OCI-LY3 (cell line): ENCODE data around the gene FAM149A.
A peak's percentile ranks its signal among the peaks of the same experiment; 100 is the strongest.

Source experiments
- H2AFZ ChIP-seq: fragments of 200-600, 300-600 bp; shearing (Covaris generic); 2 replicates; pipeline ENCODE4 v1.6.0; 2014; ENCODE audit warnings: antibody characterized with exemption, low read depth, low read length
- H3K27ac ChIP-seq: fragments of 200-600, 300-600 bp; sonication (generic); 2 replicates; pipeline ENCODE4 v1.5.1; 2014; ENCODE audit warnings: mild to moderate bottlenecking, low read length, moderate library complexity, mixed read lengths
- H3K27me3 ChIP-seq: fragments of 200-600, 300-600 bp; sonication (generic); 2 replicates; pipeline ENCODE4 v1.6.1; 2014; ENCODE audit warnings: low read depth, low read length, mixed read lengths
- H3K36me3 ChIP-seq: fragments of 200-600, 300-600 bp; sonication (generic); replicated peaks from 2 replicates; pipeline ENCODE3; 2014; ENCODE audit warnings: low read depth, low read length, mixed read lengths
- H3K4me1 ChIP-seq: fragments of 300-600, 200-600 bp; sonication (generic); 2 replicates; pipeline ENCODE4 v1.6.1; 2014; ENCODE audit warnings: low read length, mixed read lengths
- H3K4me2 ChIP-seq: fragments of 200-600, 300-600 bp; sonication (generic); 2 replicates; pipeline ENCODE4 v1.6.1; 2014; ENCODE audit warnings: low read length, mixed read lengths
- H3K4me3 ChIP-seq: fragments of 300-600, 200-600 bp; sonication (generic); 2 replicates; pipeline ENCODE4 v1.5.1; 2014; ENCODE audit warnings: antibody characterized with exemption, mild to moderate bottlenecking, low read length, moderate library complexity
- H3K79me2 ChIP-seq: fragments of 300-600, 200-600 bp; shearing (Covaris generic); 2 replicates; pipeline ENCODE4 v1.6.1; 2014; ENCODE audit warnings: mild to moderate bottlenecking, low read length, mixed read lengths
- H3K9ac ChIP-seq: fragments of 300-600, 200-600 bp; shearing (Covaris generic); 2 replicates; pipeline ENCODE4 v1.6.0; 2014; ENCODE audit warnings: mild to moderate bottlenecking, low read length, moderate library complexity
- H3K9me3 ChIP-seq: fragments of 200-600, 300-600 bp; shearing (Covaris generic); 2 replicates; pipeline ENCODE4 v1.6.1; 2014; ENCODE audit warnings: low read length, mixed read lengths; ENCODE audit not compliant: insufficient read depth
- H4K20me1 ChIP-seq: fragments of 200-600, 300-600 bp; sonication (generic); 2 replicates; pipeline ENCODE4 v1.6.1; 2016; ENCODE audit warnings: low read length, mixed read lengths; ENCODE audit not compliant: insufficient read depth
- EZH2phosphoT487 ChIP-seq: fragments of 200-600 bp; shearing (Covaris generic); IDR thresholded peaks from 2 replicates; pipeline ENCODE4 v1.6.1; 2018; ENCODE audit warnings: antibody characterized with exemption, mixed run types, low read depth
- TF ChIP-seq, protein P1 (sequence below): fragments of 200-600, 300-600 bp; sonication (generic); IDR thresholded peaks from 2 replicates; pipeline ENCODE4 v1.5.1; 2014; ENCODE audit warnings: antibody characterized with exemption, low read length, low read depth

FAM149A gene

DNA sequence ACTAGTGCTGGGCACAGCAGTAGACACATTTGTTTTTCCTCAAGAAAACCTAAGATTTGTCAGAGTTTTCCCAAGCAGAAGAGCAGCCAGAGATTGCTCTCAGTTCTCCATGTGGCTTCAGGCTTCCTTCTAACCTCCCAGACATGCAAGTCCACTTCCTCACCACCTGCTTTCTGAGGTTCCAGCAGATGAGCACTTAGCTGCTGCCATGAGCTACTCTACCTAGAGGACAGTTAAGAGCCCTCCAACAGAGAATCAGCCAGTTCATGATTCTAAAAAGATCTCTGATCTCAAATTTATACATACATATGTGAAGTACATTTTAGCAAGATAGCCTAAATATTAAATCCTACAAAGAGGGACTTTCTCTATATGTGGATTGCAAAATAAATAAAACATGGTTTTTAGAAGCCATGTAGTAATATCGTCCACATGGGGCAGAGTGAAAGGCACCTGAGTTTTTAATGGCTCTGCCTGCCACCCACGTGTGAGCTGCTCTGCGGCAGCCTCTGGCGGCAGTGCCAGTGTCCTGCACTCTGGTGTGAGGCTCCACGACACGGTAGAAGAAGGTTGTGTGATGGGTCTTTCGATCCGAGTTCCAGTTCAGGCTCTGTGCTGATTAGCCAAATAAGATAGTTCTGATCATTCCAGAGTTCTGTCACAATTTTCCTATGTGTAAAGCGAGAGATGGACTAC is 97.2 kb downstream of the FAM149A start:
- no peaks in the 10 kb centered on the region for H3K4me1 ChIP-seq
- H2AFZ ChIP-seq: no peak overlapping the region
- H3K27me3 ChIP-seq: no peaks in the 10 kb centered on the region
- no peak overlapping the region for H3K9ac ChIP-seq
- H3K36me3 ChIP-seq: no peaks in the 10 kb centered on the region
- TF ChIP-seq, protein P1, sequence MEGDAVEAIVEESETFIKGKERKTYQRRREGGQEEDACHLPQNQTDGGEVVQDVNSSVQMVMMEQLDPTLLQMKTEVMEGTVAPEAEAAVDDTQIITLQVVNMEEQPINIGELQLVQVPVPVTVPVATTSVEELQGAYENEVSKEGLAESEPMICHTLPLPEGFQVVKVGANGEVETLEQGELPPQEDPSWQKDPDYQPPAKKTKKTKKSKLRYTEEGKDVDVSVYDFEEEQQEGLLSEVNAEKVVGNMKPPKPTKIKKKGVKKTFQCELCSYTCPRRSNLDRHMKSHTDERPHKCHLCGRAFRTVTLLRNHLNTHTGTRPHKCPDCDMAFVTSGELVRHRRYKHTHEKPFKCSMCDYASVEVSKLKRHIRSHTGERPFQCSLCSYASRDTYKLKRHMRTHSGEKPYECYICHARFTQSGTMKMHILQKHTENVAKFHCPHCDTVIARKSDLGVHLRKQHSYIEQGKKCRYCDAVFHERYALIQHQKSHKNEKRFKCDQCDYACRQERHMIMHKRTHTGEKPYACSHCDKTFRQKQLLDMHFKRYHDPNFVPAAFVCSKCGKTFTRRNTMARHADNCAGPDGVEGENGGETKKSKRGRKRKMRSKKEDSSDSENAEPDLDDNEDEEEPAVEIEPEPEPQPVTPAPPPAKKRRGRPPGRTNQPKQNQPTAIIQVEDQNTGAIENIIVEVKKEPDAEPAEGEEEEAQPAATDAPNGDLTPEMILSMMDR: peak; percentile 41
- no peak for TF ChIP-seq EZH2phosphoT487
- H3K79me2 ChIP-seq: no peaks in the 10 kb centered on the region
- no peak overlapping the region for H3K4me2 ChIP-seq
- no peak overlapping the region for H3K27ac ChIP-seq
- no peak overlapping the region for H3K4me3 ChIP-seq
- no peaks in the 10 kb centered on the region for H3K9me3 ChIP-seq
- H4K20me1 ChIP-seq: no peaks in the 10 kb centered on the region

DNA sequence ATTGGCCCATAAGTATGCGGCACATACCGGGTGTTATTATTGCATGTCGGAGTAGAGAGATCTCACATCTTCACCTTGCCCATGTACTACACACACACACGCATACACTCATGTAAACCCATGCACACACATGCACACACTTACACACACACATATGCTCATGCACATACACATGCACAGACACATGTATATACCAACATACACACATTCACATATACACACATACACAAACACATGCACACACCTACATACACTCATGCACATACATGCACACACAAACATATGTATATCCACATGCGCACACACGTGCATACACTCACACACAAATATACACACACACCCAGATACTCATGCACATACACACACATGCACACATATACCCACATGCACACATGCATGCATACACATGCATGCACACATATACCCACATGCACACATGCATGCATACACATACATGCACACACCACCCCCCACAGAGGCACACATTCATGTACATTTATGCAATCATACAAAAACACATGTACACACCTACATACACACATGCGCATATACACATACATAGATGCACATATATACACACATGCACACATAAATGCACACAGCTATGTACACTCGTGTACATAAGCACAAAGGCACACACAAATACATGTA is 98.1 kb downstream of the FAM149A start:
- no peak overlapping the region for H3K4me2 ChIP-seq
- H2AFZ ChIP-seq: no peak overlapping the region
- no peaks in the 10 kb centered on the region for H3K9me3 ChIP-seq
- H3K27me3 ChIP-seq: no peaks in the 10 kb centered on the region
- H3K9ac ChIP-seq: no peak overlapping the region
- no peaks in the 10 kb centered on the region for H4K20me1 ChIP-seq
- no peak overlapping the region for H3K4me3 ChIP-seq
- no peak overlapping the region for H3K27ac ChIP-seq
- no peaks in the 10 kb centered on the region for H3K79me2 ChIP-seq
- H3K4me1 ChIP-seq: no peaks in the 10 kb centered on the region
- no peaks in the 10 kb centered on the region for H3K36me3 ChIP-seq
- TF ChIP-seq, protein P1: no peak
- no peak for TF ChIP-seq EZH2phosphoT487

DNA sequence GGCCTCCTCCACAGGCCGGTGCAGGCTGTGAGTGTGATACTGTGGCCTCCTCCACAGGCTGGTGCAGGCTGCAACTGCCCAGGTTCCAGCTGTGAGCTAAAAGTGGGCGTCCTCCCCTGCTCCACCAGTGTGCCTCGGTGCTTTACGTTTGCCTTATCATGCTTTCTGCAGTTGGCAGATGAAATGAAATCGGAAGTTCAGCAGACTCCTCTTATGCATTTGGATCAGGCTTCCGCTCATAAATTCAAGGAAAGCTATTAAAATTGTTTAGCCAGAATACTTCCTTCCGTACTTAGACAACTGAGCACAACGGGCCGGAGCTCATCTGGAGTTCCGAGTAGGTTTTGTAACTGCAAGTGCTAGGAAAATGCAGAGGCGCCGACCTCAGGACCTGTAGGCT is 98.9 kb downstream of the FAM149A start:
- no peak overlapping the region for H3K4me3 ChIP-seq
- no peaks in the 10 kb centered on the region for H3K36me3 ChIP-seq
- H3K79me2 ChIP-seq: no peaks in the 10 kb centered on the region
- TF ChIP-seq EZH2phosphoT487: no peak
- TF ChIP-seq, protein P1: no peak
- H3K27me3 ChIP-seq: no peaks in the 10 kb centered on the region
- H3K27ac ChIP-seq: no peak overlapping the region
- no peaks in the 10 kb centered on the region for H4K20me1 ChIP-seq
- H3K9ac ChIP-seq: no peak overlapping the region
- no peaks in the 10 kb centered on the region for H3K4me1 ChIP-seq
- H3K4me2 ChIP-seq: no peak overlapping the region
- H3K9me3 ChIP-seq: no peaks in the 10 kb centered on the region
- H2AFZ ChIP-seq: no peak overlapping the region

DNA sequence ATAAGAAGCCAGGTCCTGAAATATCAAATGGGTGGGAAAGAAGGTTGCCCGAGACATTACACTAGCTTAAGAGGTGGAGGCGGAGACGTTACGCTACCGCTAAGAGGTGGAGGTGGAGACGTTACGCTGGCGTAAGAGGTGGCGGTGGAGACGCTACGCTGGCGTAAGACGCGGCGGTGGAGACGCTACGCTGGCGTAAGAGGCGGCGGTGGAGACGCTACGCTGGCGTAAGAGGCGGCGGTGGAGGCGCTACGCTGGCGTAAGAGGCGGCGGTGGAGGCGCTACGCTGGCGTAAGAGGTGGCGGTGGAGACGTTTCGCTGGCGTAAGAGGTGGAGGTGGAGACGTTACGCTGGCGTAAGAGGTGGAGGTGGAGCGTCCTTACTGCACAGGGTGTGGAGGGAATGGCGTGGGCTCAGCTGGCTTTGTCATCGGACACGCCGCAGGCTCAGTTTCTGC is 99.6 kb downstream of the FAM149A start:
- H3K4me1 ChIP-seq: no peaks in the 10 kb centered on the region
- no peak overlapping the region for H3K4me2 ChIP-seq
- H3K9me3 ChIP-seq: no peaks in the 10 kb centered on the region
- no peaks in the 10 kb centered on the region for H4K20me1 ChIP-seq
- no peak overlapping the region for H3K27ac ChIP-seq
- no peak overlapping the region for H3K4me3 ChIP-seq
- TF ChIP-seq, protein P1: no peak
- no peak for TF ChIP-seq EZH2phosphoT487
- H3K79me2 ChIP-seq: no peaks in the 10 kb centered on the region
- H2AFZ ChIP-seq: no peak overlapping the region
- no peak overlapping the region for H3K9ac ChIP-seq
- H3K27me3 ChIP-seq: no peaks in the 10 kb centered on the region
- H3K36me3 ChIP-seq: no peaks in the 10 kb centered on the region
